HG02943 (cell line): ENCODE data around the gene ITPKB.
"Not testable (repeated sequence)": the region's sequence is repeated elsewhere in the genome, so short reads cannot be mapped to it uniquely, and the experiment has no call there.

Source experiments
- ATAC-seq: cut with Tn5 transposase; IDR thresholded peaks from one replicate; pipeline ENCODE4 v1.9.1; 2021; ENCODE audit warnings: mild to moderate bottlenecking, low read depth, moderate library complexity; ENCODE audit not compliant: unreplicated experiment

ITPKB gene

DNA sequence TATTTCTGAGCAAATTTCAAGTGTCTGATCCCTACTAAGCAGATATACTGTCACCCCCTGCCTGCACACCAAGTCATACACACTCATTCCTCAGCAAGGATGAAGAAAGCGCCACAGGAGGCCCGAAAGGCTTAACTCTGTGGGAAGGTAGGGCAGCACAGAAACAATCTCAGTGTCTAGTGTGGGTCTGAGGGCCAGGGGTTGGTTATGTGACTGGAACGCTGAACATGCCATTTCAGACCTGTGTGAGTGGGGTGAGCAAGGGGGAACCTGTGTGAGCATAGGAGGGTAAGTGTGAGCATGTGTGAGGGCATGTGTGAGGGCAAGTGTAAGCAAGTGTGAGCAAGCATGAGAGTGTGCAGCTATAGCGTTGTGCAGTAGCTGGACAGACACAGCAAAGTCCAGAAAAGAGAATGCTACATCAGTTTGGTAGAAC lies 6.2 kb downstream of the ITPKB start:
- ATAC-seq, result no peak

DNA sequence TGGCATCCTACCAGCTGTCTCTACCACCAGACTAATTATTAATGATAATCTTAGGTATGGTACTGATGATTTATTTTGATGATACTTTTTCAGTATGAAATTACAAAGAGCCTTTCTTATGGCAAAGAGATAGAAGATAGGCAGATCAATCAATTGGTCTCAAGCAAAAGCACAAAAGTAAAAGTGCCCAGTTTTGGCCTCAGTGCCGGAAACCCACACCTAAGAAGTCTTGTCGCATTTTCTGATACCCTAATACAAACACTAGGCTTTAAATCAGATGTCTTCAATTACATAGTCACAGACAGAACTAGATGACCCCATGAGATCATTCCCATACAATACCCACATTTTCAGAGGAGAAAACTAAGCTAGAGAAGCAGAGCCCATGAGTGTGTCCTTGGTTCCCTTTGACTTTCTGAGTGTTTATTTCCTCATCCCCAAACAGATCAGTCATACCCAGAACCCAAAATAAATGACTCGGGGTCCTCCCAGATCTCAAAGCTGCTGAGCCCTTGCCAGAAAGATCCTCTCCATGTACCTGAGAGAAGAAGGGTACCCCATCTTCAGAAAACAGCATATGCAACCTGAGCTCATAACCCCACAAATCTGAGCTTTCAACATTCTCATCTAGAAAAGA lies 7.7 kb downstream of the ITPKB start:
- ATAC-seq, result no peak

DNA sequence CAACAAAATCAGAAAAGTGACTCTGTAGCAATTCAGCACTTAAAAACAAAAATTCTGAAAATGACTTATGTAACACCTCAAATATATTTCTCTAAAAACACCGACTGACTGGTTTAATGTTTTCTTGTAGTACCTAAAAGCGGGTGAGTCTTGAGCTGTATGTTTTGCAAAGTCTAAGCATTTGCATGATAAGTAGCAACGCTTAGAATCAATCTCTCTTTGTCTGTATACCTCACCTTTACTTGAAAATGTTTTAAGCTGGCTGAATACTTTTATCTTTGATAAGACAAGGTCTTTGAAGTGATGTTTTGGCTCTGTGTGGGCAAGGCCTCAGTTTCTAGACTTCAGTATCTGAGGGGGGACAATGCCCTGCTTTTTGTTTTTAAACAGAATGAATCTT lies 8.2 kb downstream of the ITPKB start:
- ATAC-seq, result no peak

DNA sequence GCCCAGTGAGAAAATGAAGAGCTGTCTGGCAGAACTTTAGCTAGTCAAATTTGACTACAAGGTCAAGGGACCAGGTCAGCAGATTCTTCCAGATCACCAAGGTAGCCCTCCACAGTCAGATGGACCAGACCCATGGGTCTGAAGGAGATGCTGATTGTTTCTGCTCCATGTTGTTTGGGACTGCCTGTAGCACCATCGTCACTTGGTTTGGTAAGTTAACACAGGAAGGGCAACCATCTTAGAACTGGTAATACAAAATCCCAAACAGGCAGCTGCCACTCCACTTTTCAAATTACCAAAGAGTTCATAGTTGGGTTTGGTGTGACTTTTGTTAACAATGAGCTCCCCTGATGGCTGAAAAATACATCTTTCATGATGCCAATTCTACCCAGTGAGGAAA lies 9.0 kb downstream of the ITPKB start:
- no peak for ATAC-seq

DNA sequence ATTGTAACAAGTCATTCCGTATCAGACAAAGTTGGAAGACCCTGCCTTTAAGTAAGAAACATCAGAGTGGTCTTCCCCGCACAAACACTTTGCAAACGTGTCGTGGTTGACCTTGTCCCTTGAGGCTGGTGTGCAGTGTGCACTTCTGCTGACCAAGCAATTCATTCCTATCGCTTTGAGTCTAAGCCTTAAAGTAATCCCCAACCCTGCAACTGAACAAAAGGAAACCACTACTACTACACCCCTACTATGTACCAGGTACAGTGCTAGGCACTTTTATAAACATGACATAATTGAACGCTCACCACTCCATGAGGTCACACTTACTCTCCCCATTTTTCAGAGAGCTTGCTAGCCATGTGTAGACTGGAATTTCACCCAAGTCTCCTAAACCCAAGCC lies 10.6 kb downstream of the ITPKB start:
- ATAC-seq, result no peak

DNA sequence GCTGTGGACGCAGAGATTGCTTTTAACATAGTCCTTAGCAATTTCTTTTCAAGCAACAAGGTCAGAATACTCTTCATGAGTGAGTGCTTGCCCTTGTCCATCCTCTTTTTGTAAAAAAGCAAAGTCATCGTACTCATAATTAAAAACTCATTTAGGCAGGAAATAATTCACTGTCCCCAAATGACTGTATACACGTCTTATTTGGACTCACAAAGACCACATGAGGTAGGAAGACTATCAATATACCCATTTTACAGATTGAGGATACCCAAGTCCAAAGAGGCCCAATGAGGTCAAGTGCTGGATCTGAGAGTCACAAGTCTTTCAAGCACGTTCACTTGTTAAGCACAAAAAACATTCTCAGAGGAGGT lies 13.2 kb downstream of the ITPKB start:
- no peak for ATAC-seq

DNA sequence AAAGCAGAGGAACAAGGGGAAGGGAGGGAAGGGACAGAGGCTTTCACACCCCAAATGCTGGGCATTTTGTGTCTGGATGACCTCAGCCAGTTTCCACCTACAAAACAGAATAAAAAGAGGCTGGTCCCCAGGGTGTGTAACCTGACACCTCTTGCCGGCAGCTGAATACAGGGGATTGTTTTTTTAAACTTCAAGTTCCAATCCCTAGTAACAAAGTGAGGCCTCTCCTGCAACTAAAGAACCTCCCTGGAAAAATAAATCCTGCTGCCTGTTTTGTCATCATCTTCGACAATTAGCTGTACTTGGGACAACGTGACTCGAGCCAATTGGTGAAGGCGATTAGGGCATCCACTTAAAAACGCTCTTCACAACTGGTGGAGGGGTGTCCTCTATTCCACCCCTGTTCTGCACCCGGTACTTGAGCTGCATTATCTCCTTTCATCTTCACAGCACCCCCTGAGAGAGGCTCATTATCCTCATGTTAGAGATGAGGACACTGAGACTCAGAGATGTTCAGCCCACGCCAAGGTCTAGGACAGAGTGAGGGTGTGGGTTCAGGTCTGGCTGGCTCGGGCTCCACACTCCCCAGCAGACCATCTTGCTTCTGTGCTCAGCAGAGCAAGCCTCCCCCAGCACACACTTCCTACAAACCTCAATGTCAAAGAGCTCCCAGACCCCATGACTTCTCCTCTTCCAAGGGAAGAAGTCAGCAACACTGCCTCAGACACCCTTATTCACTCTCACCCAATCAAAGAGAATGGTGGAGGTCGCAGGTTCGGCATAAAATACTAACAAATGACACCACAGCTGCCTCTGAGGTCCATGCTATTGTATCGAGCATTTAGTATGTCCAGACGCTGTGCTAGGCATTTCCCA lies 15.2 kb downstream of the ITPKB start:
- ATAC-seq, result no peak

DNA sequence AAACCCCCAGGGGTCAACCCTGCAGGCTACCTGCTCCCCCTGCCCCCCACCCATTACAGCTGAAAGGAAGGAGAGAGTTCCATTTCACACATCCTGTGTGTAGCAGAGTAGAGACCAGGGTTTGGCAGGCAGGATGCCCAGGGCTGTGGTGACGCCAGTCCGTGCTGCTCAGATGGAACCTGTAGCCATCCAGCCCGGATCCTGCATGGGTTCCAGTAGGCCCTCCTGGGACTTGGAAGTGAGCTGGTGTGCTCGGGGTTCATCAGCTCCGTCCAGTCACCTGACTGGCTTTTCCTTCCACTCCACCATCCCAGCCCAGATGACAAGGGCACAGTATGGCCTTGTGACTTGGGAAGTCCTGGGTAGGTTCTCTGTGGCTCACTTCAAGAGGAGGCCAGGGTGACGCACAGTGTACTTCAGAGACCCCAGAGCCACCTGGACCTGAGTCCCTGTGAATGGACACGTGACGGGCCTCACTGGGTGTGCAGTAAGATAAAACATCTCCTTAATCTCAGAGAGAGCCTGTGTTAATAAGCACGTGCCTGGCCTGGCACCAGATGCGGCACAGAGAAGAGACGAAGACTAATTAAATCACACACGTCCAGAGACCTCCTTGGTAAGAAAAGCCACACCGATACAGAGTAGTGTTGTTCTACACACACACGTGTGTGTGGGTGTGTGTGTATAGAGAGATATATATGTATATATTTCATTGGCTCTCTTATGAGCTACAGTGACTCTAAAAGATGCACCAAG lies 16.0 kb downstream of the ITPKB start:
- ATAC-seq, result no peak

DNA sequence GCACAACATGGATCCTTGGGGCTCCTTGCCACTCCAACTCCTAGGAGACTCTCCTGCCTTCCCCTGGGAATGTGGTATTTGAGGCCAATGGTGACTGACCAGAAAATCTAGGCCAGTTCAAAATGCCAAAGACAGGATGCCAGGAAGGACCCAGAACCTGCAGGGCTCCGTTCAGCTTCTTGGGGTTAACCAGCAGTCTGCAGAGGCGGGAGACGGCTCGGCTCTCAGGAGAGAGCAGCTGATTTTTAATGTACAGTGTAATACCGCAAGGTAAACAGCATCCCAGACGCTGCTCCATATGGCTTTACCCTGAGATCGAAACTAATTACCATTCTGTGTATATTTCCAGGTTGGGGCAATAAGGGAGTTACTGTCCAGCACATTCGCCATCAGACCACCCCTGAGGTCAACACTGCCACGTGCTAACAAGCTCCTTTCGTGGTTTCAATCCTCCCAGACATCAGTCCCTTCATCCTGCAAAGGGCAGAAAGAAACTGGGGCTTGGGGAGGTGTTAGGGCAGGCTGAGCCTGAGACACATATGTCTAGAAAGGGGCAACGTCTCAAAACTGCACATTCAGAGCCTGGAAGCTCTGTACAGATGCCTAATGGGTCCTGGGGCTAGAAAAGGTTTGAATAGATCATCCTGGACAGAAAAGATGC lies 16.7 kb downstream of the ITPKB start:
- ATAC-seq, result no peak

DNA sequence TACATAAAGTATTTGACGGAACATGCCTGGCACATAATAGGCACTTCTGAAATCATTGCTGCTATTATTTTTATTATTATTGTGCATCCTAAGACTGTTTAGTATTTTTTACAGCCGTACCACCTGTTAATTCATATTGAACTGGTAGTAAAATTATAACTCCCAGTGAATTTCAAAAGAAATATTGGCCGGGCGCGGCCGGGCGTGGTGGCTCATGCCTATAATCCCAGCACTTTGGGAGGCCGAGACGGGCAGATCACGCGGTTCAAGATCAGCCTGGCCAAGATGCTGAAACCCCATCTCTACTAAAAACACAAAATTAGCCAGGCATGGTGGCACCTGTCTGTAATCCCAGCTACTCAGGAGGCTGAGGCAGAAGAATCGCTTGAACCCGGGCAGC lies 18.5 kb downstream of the ITPKB start:
- not testable (repeated sequence) for ATAC-seq

DNA sequence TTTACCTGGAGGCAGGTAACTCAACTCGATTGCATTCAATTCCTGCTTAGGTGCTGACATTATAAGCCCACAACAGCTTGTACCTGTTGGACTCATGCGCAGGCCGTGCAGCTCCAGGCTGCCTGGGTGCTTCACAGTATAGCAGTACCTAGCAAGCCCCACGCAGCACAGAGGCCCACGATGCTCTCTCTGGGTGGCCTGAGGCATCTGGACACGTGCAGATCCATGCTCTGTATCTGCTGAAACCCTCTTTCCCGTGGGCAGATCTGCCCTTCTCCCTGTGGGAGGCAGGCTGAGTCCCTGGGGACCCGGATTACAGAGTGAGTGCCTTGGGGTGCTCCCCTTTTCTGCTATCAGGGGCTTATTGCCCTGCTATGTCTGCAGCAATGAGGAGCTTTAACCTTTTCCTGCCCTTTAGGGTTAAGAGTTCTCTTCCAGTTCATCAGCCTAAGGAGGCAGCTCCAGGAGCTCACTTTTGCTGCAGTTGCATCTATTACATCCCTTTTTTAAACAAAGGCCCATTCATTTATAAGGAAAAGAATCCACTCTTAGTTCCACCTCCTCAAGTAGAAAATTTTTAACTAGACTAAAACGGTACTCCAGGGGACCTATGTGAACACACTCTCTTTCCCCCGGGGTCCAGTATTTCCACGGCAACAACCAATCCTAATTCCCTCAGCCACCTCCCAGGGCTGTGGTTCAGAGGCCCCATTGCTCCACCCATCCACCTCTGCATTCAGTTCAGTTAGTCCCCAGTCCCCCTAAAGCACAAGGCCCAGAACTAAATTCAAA lies 19.3 kb downstream of the ITPKB start:
- ATAC-seq, result no peak

DNA sequence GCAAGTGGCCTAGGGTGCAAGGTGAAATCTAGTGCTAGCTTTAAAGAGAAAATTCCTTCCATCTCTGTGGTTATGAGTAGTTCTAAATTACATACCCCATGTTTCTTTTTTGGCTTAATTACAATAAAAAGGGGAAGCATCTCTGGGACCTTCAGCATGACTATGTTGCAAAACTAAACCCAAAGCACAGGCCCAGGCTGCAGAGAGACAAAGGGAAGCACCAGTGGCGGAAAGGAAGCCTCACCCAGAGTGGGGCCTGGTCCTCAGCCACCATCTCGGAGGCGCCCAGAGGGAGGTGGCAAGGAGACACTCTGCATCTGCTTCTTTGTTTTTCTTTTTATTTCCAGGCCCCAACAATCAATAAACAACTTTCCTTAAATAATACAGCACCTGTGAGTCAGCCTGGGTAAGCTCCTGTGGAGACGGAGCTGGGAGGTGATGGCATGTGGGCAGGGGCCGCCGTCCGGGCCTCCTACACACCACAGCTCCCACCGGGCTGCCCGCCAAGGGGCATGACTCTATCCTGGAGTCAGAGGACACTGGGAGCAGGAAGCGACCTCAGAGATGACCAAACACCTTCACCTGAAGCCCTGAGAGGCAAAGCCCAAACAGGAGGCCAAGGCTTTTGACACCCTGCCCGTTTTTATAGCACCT lies 21.7 kb downstream of the ITPKB start:
- no peak for ATAC-seq

DNA sequence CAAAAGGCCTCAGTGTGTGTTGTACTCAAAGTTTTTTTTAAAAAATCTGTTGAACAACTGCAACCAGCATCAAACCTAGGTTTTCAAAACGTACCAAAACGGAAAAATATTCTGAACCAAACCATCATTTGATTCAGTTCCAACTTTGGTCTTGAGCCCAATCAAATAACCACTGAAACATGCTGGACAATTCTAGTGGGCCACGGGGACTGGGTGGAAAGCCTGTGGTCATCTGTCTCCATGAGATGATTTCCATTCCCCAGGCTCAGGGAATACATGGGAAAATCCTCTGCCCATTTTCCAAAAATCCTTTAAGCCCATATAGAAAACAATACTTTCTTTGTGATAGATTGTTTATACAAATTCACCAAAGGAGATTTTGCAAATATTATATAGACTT lies 22.5 kb downstream of the ITPKB start:
- ATAC-seq, result no peak

DNA sequence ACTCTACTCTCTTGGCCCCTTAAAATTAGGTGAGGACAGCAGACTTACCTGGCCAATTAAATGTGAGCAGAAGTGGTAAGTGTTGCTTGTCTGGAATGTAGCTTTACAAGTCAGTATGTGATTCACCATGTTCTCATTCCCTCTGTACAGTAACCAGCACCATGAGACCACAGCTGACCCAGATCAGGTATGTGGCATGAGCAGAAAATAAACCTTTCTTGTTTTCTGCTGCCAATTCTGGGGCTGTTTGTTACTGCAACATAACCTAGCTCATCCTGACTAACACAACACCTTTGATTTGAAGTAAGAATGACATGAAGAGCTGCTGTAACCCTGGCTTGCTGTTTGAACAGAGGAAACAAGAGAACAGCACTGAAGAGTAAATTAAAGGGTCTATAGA lies 24.9 kb downstream of the ITPKB start:
- no peak for ATAC-seq

DNA sequence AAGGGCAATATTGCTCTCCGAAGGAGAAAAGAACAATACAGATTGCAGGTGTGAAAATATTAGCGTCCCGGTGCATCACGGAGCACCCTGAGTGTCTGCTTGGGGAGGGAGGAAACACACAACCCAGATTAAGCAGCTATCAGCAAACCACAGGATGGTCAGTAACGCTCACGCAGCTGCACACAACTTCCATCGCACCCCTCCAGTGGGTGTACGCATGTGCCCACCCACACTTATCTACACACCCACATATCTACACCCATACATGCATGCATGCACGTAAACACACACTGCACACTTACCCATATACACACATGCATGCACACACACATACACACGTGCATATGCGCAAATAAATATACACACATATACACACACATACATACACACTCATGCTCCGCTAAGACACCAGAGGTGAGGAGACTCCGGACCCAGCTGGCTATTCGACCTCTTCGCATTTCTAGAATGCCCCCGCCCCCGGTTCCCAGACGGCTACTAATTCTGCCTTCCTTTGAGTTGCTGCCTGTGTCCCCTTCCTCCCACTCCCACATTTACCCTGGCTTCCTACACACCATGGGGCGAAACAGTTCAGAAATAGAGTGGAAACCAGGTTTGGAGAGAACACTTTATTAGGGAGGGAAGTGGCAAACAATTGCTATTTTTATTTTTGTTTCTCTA lies 26.2 kb downstream of the ITPKB start:
- ATAC-seq, result no peak

DNA sequence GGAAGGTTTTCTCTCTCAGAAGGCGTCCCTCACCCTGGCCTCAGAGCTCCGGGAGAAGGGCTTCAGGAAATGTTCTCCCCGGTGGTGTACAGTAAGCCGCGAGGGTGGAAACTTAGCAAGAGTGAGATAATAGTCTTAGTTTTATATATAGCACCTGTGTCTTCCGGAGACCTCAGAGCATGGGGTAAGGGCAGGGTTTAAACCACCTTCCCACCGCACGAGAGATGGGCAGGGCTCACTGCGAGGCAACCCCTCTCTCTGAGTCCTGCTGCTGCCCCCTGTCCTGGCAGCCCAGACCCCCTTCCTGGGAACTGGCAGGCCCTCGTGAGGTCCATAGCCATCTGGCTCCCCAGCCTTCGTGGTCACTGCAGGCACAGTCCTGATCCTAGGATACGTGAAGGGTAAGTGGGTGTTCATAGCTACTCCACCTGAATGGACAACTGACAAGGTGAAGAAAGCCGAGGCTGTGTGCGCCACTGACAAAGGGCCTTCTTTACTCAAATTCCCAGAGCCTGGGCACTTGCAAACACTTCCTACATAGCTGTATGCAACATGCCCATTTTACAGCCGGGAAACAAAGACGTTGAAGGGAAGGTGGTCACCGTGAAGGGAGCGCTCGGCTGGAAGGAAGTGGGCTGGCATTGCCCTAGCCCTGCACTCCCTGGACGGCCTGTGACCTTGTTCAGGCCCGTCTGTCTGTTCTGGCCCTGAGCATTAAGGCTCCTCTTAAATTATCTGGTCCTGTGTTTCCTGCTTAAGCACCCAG lies 26.9 kb downstream of the ITPKB start:
- peak; percentile 78 for ATAC-seq

DNA sequence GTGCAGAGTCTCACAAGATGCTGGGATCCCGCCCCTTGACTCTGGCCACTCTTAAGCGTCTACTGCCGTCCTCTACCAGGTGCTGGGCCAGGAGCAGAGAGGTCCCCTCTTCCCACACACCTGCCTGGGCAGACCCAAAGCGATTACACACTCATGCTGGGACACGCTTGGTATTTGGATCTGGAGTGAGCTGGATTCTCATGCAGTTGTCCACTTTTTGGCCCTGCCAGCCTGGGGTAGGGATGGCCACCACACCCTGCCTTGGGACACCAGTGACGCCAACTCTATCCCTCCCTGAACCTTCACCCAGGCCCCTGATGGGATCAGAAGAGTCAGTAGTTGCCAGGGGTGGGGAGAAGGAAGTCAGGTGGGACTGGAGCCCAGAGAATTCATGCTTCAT lies 28.6 kb downstream of the ITPKB start:
- ATAC-seq, result no peak

DNA sequence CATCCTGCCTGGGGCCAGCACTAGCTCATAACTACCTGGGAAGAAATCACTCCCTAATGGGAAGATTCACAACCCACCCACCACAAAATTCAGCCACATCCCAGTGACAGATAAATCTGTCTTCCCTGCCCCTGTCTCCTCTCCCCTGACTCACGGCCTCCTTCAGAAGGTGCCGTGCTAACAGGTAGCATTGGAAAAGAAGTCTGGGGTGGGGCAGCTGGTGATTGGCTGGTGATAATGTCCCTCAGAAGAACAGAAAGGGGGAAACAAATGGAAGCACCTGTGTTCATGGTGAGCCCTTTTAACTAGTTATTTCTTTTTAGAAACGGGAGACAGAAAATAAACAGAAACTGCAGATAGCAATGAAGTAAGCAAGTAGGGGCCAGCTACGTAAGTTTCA lies 29.1 kb downstream of the ITPKB start:
- ATAC-seq, result no peak
